SHP77 (cell line): Measurements from ENCODE around the gene S100A16.
"Not testable (repeated sequence)": the region's sequence is repeated elsewhere in the genome, so short reads cannot be mapped to it uniquely, and the experiment has no call there.

ENCODE experiments used
- DNase-seq, 2 experiments: peaks; one replicate each; lab custom pipeline; 2025; lab: John Stamatoyannopoulos, UW

Gene S100A16

DNA sequence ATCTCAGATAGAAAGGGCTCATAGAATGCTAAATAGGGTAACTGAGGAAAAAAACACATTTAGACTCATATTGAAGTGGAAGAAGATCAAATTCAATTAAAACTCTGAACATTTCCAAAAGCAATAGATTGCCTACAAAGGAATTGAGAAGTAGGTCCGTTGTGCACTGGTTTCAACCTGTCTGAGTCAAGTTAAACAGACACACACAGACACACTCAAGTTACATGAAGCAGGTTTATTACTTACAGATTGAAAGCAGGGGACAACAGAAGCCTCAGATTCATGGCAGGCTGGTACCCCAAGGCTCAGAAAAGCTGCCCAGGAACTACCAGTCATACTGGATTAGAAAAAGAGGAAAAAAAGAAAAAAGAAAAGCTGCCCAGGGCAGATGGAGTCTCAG lies 26.6 kb downstream of the S100A16 start:
- no peak for DNase-seq

DNA sequence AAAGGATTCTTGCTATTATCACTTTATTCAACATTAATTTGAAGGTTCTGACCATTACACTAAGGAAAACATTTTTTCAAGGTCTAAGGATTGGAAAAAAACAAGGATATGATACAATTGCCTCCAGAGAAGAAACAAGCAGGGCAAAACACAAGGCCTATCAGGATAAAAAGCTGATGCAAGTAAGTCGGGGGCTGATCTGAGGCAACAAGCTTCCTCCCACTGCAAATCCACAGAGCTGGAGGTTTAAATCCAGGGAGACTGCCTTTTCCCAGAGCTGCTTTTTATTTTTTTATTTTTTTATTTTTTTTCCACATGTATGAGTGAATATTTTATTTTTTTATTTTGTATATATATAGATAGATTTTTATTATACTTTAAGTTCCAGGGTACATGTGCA lies 27.9 kb downstream of the S100A16 start:
- DNase-seq, result no peak

- DNase-seq, result no peak
Observed at GRCh38 chr1:153583976-153584375, 29.0 kb downstream of the S100A16 start.

DNA sequence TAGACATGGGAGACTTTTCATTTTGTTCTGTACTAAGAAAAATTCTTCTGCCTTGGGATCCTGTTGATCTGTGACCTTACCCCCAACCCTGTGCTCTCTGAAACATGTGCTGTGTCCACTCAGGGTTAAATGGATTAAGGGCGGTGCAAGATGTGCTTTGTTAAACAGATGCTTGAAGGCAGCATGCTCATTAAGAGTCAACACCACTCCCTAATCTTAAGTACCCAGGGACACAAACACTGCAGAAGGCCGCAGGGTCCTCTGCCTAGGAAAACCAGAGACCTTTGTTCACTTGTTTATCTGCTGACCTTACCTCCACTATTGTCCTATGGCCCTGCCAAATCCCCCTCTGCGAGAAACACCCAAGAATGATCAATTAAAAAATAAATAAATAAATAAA lies 29.4 kb downstream of the S100A16 start:
- DNase-seq, result not testable (repeated sequence)

GRCh38 chr1:153582836-153583235 lies 30.1 kb downstream of the S100A16 start:
- DNase-seq, result not testable (repeated sequence)

- no peak for DNase-seq
Observed at GRCh38 chr1:153578936-153579335, 34.0 kb downstream of the S100A16 start.

- no peak for DNase-seq
Observed at GRCh38 chr1:153578490-153578889, 34.4 kb downstream of the S100A16 start.

- DNase-seq, result no peak
Observed at GRCh38 chr1:153577624-153578051, 35.3 kb downstream of the S100A16 start.

DNA sequence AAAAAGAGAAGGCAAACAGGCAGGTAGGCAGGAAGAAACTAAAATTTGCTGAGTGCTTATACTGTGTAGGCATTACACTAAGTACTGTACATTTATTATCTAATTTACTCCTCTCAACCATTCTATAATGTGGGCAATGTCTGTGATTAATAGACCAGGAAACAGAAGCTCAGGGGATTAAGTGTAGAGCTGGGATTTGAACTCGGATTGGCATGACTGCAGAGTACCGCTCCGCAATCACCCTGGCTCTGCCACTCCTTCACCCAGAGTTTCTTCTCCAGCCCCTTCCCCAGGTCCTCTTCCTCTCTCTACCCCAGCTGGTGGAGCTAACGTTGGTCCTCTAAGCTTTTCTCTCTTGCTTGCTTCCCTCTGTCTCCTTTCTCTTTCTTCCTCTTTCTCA lies 35.8 kb downstream of the S100A16 start:
- no peak for DNase-seq

DNA sequence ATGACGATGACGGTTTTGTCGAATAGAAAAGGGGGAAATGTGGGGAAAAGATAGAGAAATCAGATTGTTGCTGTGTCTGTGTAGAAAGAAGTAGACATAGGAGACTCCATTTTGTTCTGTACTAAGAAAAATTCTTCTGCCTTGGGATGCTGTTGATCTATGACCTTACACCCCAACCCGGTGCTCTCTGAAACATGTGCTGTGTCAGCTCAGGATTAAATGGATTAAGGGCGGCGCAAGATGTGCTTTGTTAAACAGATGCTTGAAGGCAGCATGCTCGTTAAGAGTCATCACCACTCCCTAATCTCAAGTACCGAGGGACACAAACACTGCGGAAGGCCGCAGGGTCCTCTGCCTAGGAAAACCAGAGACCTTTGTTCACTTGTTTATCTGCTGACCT lies 37.4 kb downstream of the S100A16 start:
- not testable (repeated sequence) for DNase-seq

GRCh38 chr1:153575081-153575491 lies 37.9 kb downstream of the S100A16 start:
- DNase-seq, result not testable (repeated sequence)

DNA sequence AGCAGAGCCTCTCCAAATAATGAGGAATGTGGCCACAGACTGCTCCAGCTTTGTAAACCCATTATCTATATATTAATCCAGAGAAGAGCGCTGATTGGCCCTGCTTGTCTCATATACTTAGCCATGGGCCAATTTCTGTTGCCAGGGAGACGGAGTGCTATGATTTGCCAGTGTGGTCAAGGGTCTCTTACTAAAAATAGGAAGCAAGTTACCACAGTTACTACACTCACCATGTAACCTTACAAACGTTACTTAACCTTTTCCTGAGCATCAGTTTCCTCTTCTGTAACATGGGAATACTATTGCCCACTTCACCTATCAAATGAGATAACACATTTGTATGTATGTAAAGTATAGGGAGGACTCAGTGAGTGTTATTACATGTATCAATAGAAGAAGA lies 39.6 kb downstream of the S100A16 start:
- DNase-seq, result no peak

DNA sequence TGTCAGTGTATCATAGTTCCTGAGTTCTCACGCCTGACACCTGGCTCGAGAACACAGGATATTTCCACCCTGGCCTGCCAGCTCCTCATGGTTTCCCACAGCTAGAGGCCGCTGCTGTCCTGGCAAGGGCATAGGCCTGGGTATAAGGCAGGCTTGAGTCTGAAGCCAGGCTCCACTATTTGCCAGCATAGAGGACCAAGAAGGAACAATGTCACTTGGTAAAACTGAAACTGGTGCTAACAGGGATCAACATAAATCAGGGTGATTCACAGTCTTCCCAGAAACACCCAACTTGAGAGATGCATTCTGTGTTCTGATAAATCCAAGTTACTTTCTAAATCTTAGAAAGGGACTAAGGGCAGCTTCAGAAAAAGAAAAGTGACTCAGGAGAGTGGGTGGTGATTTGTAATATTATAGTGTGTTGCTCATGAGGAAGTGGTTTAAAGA lies 40.3 kb downstream of the S100A16 start:
- DNase-seq, result peak; percentile 84 to 89

DNA sequence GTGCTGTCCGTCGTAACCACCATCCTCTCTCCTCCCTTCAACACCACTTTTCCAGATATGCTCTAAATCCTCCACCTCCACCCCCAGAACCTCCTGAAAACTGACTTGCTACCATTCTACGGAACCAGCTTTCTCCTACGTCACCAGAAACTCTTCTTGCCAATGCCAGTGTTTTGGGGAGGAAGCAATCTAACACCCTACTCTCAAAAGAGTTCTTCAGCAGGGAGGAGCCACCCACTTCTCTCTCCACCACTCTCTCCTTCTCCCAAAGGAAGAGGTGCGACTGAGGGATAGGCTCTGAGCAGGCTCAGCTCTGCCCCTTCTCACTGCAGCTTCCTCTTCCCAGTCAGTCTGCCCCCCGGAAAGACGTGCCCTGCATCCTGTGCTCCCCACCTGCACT lies 41.2 kb downstream of the S100A16 start:
- DNase-seq, result no peak

DNA sequence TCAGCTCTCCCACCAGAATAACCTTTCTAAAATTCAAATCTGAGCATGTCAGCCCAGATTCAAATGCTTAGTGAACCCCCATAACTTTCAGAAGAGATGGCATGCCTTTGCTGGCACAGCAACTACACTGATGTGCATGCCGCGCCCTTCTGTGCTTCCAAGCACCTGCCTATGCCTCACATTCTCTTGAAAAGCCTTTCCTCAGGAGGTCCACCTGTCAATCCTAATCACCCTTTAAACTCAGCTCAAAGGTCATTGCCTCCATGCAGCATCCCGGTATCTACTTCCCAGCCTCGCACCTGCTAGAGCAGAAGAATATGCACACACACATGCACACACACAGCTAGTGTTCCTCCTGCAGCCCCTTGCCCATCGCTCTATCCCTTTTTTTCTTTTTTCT lies 42.1 kb downstream of the S100A16 start:
- no peak for DNase-seq

- DNase-seq, result no peak
Observed at GRCh38 chr1:153569465-153569864, 43.5 kb downstream of the S100A16 start.

DNA sequence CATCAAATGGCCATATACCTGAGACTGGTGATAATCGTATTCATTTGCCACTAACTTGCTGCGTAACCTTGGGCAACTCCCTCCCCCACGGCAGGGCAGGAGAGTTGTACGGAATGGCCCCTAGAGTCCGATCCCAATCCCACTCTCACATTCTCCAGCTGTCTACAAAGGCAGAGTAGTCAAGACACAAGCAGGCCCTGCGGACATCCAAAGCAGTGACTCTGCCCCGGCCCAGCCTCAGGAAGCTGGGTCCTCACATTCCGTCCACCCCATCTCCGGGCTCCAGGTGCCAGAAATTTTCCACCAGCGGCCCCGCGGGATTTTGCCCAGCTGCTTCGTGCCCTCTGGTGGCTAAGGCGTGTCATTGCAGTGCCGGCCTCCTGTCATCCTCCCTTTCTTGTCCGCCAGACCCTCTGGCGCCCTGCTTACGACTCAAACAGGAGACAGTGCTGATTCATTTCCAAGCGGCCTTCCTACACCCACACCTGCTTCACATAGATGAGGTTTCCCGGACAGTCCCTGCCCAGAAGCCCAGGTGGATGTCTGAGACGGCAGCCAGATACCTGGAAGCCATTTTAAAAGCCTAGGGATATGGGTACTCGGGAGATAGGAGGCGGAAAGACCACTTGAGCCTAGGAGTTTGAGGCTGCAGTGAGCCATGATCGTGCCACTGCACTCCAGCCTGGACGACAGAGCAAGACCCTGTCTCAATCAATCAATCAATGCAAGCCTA lies 44.4 kb downstream of the S100A16 start:
- DNase-seq, result peak; percentile 97

GRCh38 chr1:153567621-153568366 lies 45.1 kb downstream of the S100A16 start:
- DNase-seq, result peak; percentile 69 to 87

GRCh38 chr1:153566414-153567371 lies 46.2 kb downstream of the S100A16 start:
- peak; percentile 99 to 100 for DNase-seq

GRCh38 chr1:153565529-153566374 lies 47.2 kb downstream of the S100A16 start, which contains the start of gene S100A2:
TSS of gene S100A2 (minus strand) at chr1:153565844. CDS start at chr1:153563877, 1,967 bp downstream.
- peak; percentile 72 to 85 for DNase-seq

GRCh38 chr1:153563991-153564390 lies 48.9 kb downstream of the S100A16 start:
- DNase-seq, result no peak
